Activated naive CD8-positive, alpha-beta T cell treated with anti-CD3 and anti-CD28 coated beads, Interleukin-2, amount 50 U/mL, for 24 hours (primary cell): Measurements from ENCODE around the gene CAPNS1.

Source experiments
- ATAC-seq: fragments of 150-1000 bp; cut with Tn5 transposase; one replicate; pipeline ENCODE4 v1.10.0; 2021
- DNase-seq: peaks from one replicate; pipeline ENCODE4 v3.0.0; 2021
- H3K27ac Mint-ChIP-seq: one replicate; pipeline ENCODE4 v1.8.0; 2021; ENCODE audit warnings: mild to moderate bottlenecking, mixed read lengths
- H3K27me3 Mint-ChIP-seq: one replicate; pipeline ENCODE4 v1.8.0; 2021; ENCODE audit warnings: mixed read lengths
- H3K36me3 Mint-ChIP-seq: one replicate; pipeline ENCODE4 v1.8.0; 2021; ENCODE audit warnings: low read depth, mixed read lengths
- H3K4me1 Mint-ChIP-seq: one replicate; pipeline ENCODE4 v1.8.0; 2021; ENCODE audit warnings: mixed read lengths
- H3K4me3 Mint-ChIP-seq: one replicate; pipeline ENCODE4 v1.8.0; 2021; ENCODE audit warnings: mild to moderate bottlenecking, moderate library complexity, mixed read lengths
- H3K9me3 Mint-ChIP-seq: one replicate; pipeline ENCODE4 v1.8.0; 2021; ENCODE audit warnings: mixed read lengths

CAPNS1 gene

GRCh38 chr19:36198119-36198518 is 58.3 kb downstream of the CAPNS1 start:
- H3K4me1 Mint-ChIP-seq: no peaks in the 10 kb centered on the region
- no peaks in the 10 kb centered on the region for H3K9me3 Mint-ChIP-seq
- ATAC-seq (no peak), DNase-seq (no peak)
- H3K4me3 Mint-ChIP-seq: no peak overlapping the region
- H3K36me3 Mint-ChIP-seq: peaks cover 6% of the 10 kb centered on the region
- H3K27me3 Mint-ChIP-seq: no peaks in the 10 kb centered on the region
- no peak overlapping the region for H3K27ac Mint-ChIP-seq
